Caco-2 (cell line): ENCODE results near the gene ZNF30. TPM values are rescaled to one million over a fixed set of nuclear protein-coding genes. Genes with fewer than 3 reads are reported as not detected.
"Not testable (repeated sequence)": the region's sequence is repeated elsewhere in the genome, so short reads cannot be mapped to it uniquely, and the experiment has no call there.

Experiments used
- BruUV-seq: library from RNA; stranded (reverse); fragments of 400-500 nt; replicated peaks from 2 replicates; lab custom pipeline; 2021; lab: Mats Ljungman, UMichigan
- CTCF ChIA-PET: fragments of 300-600 bp; sonication (Branson Sonifier 250); formaldehyde crosslinking; loops from one replicate; lab custom pipeline; 2022; ENCODE audit warnings: antibody characterized with exemption; lab: Charles Lee
- POLR2A ChIA-PET: fragments of 300-600 bp; sonication (Branson Sonifier 250); formaldehyde crosslinking; loops from one replicate; lab custom pipeline; 2022; ENCODE audit warnings: antibody characterized with exemption; lab: Charles Lee
- DNase-seq, 2 experiments: peaks; one replicate each; pipeline versions ENCODE4 v3.0.0 to v3.0.0-alpha.2; 2020 to 2022
- H3K27me3 ChIP-seq: replicated peaks from 2 replicates; pipeline ENCODE4 v1.6.0; 2011; ENCODE audit warnings: low read length; ENCODE audit not compliant: control insufficient read depth, insufficient read depth
- H3K36me3 ChIP-seq: 2 replicates; pipeline ENCODE4 v1.5.1; 2011; ENCODE audit warnings: low read length; ENCODE audit not compliant: control insufficient read depth, insufficient read depth
- H3K4me1 ChIP-seq: fragments of 250-450 bp; sonication (Bioruptor Pico); 2 replicates; pipeline ENCODE4 v1.5.1; 2020; ENCODE audit warnings: mild to moderate bottlenecking
- H3K4me3 ChIP-seq: 2 replicates; pipeline ENCODE4 v1.5.1; 2011; ENCODE audit warnings: low read depth, mild to moderate bottlenecking, control low read depth, low read length
- H3K9me3 ChIP-seq: fragments of 250-450 bp; sonication (Bioruptor Pico); 2 replicates; pipeline ENCODE4 v1.5.1; 2020; ENCODE audit warnings: mild to moderate bottlenecking, moderate library complexity
- H3K27ac Mint-ChIP-seq: one replicate; pipeline ENCODE4 v1.8.0; 2022; ENCODE audit warnings: mixed read lengths; ENCODE audit not compliant: unreplicated experiment
- H3K27me3 Mint-ChIP-seq: one replicate; pipeline ENCODE4 v1.8.0; 2022; ENCODE audit warnings: mixed read lengths; ENCODE audit not compliant: insufficient read depth, unreplicated experiment
- H3K36me3 Mint-ChIP-seq: one replicate; pipeline ENCODE4 v1.8.0; 2022; ENCODE audit warnings: mild to moderate bottlenecking, mixed read lengths; ENCODE audit not compliant: insufficient read depth, unreplicated experiment
- H3K4me1 Mint-ChIP-seq: one replicate; pipeline ENCODE4 v1.8.0; 2022; ENCODE audit warnings: low read depth, mixed read lengths; ENCODE audit not compliant: unreplicated experiment
- H3K4me3 Mint-ChIP-seq: one replicate; pipeline ENCODE4 v1.8.0; 2022; ENCODE audit warnings: mild to moderate bottlenecking, moderate library complexity, mixed read lengths; ENCODE audit not compliant: unreplicated experiment
- H3K9me3 Mint-ChIP-seq: one replicate; pipeline ENCODE4 v1.8.0; 2022; ENCODE audit warnings: mixed read lengths; ENCODE audit not compliant: unreplicated experiment
- CTCF ChIP-seq, 2 experiments: fragments of 200-600 bp in 1 of 2; IDR thresholded peaks; 1 replicate in 1 of 2; 2 replicates in 1 of 2; pipeline versions ENCODE4 v1.5.1 to v1.8.0; 2011 to 2022; ENCODE audit warnings: antibody characterized with exemption in 1 of 2, control low read depth in 1 of 2, inconsistent platforms in 1 of 2, low read depth in 1 of 2, low read length in 1 of 2, mild to moderate bottlenecking in 1 of 2, moderate library complexity in 1 of 2; ENCODE audit not compliant: insufficient read depth in 1 of 2, severe bottlenecking in 1 of 2, unreplicated experiment in 1 of 2
- intact Hi-C: fragments of 100-400 bp; cut with micrococcal nuclease; formaldehyde crosslinking; loops from one replicate; pipeline ENCODE4 v1.10.0; 2022; ENCODE audit not compliant: unreplicated experiment
- total RNA-seq: library from RNA; stranded (reverse); gene quantifications from 2 replicates; pipeline ENCODE4 v1.2.3, GENCODE V29; 2022

Gene ZNF30
- total RNA-seq, 1 experiment from 2014 or later, result 5.6 TPM

- Mint-ChIP-seq H3K36me3 (peaks cover 24% of the 10 kb centered on the region), H3K27me3 (no peaks in the 10 kb centered on the region), H3K4me1 (peaks cover 17% of the 10 kb centered on the region), H3K9me3 (peaks cover 29% of the 10 kb centered on the region), H3K27ac (peak overlapping the region; percentile 35), H3K4me3 (peak overlapping the region; percentile 69)
- peaks cover 16% of the 10 kb centered on the region for H3K36me3 ChIP-seq
- no peak for TF ChIP-seq CTCF (IDR thresholded peaks at IDR 0.05; ENCODE audit: insufficient read depth in 1 of 2, low read depth in 1 of 2, low read length in 1 of 2, severe bottlenecking in 1 of 2, unreplicated experiment in 1 of 2)
- H3K4me3 ChIP-seq, result peak overlapping the region; percentile 93
- intact Hi-C loops, result no loop called here
- TSS peak; percentile 17 for BruUV-seq
- ChIA-PET POLR2A (no interaction called here), CTCF (interaction anchor here (0.6 kb wide), 1 partner anchor 70 kb away, joined by 3 read pairs; no protein-coding TSS in a partner anchor)
- H3K27me3 ChIP-seq, result no peaks in the 10 kb centered on the region
- DNase-seq, result no peak
- H3K9me3 ChIP-seq, result peaks cover 33% of the 10 kb centered on the region
- peaks cover 13% of the 10 kb centered on the region for H3K4me1 ChIP-seq
Observed at GRCh38 chr19:34962687-34963572, 36.2 kb downstream of the ZNF30 start.

GRCh38 chr19:34963573-34964406, 37.1 kb downstream of the ZNF30 start, which contains the start of gene ZNF792:
TSS of gene ZNF792 (minus strand) at chr19:34964229. CDS start at chr19:34963662, 567 bp downstream.
- H3K27me3 ChIP-seq, result no peaks in the 10 kb centered on the region
- intact Hi-C loops, result no loop called here
- Mint-ChIP-seq H3K9me3 (peaks cover 38% of the 10 kb centered on the region), H3K27me3 (no peaks in the 10 kb centered on the region), H3K4me3 (peak within 1 kb of the TSS; percentile 69), H3K36me3 (peaks cover 16% of the 10 kb centered on the region), H3K27ac (peak within 1 kb of the TSS; percentile 35), H3K4me1 (peaks cover 17% of the 10 kb centered on the region)
- CTCF ChIA-PET, result no interaction called here
- H3K4me1 ChIP-seq, result peaks cover 13% of the 10 kb centered on the region
- H3K36me3 ChIP-seq, result peaks cover 8% of the 10 kb centered on the region
- DNase-seq, result peak; percentile 62 to 69
- POLR2A ChIA-PET, result no interaction called here
- H3K9me3 ChIP-seq, result peaks cover 26% of the 10 kb centered on the region
- H3K4me3 ChIP-seq, result peak within 1 kb of the TSS; percentile 93
- TF ChIP-seq CTCF (IDR thresholded peaks at IDR 0.05; ENCODE audit: insufficient read depth in 1 of 2, low read depth in 1 of 2, low read length in 1 of 2, severe bottlenecking in 1 of 2, unreplicated experiment in 1 of 2), result no peak
- no TSS peak for BruUV-seq

GRCh38 chr19:34964598-34964997, 37.9 kb downstream of the ZNF30 start:
- Mint-ChIP-seq H3K4me3 (peak overlapping the region; percentile 69), H3K36me3 (peaks cover 9% of the 10 kb centered on the region), H3K27ac (no peak overlapping the region), H3K27me3 (no peaks in the 10 kb centered on the region), H3K9me3 (peaks cover 41% of the 10 kb centered on the region), H3K4me1 (peaks cover 17% of the 10 kb centered on the region)
- no TSS peak for BruUV-seq
- no peak for TF ChIP-seq CTCF (IDR thresholded peaks at IDR 0.05; ENCODE audit: insufficient read depth in 1 of 2, low read depth in 1 of 2, low read length in 1 of 2, severe bottlenecking in 1 of 2, unreplicated experiment in 1 of 2)
- intact Hi-C loops, result no loop called here
- no peaks in the 10 kb centered on the region for H3K27me3 ChIP-seq
- H3K4me1 ChIP-seq, result peaks cover 13% of the 10 kb centered on the region
- peaks cover 6% of the 10 kb centered on the region for H3K36me3 ChIP-seq
- DNase-seq, result no peak
- ChIA-PET POLR2A (no interaction called here), CTCF (no interaction called here)
- H3K9me3 ChIP-seq, result peaks cover 23% of the 10 kb centered on the region
- peak overlapping the region; percentile 93 for H3K4me3 ChIP-seq

- H3K9me3 ChIP-seq, result peaks cover 26% of the 10 kb centered on the region
- POLR2A ChIA-PET, CTCF ChIA-PET, H3K27me3 ChIP-seq, H3K36me3 ChIP-seq, BruUV-seq, H3K27ac Mint-ChIP-seq, intact Hi-C loops, H3K4me3 ChIP-seq, H3K27me3 Mint-ChIP-seq, H3K36me3 Mint-ChIP-seq: not testable (repeated sequence)
- peak overlapping the region; percentile 69 for H3K4me3 Mint-ChIP-seq
- peaks cover 17% of the 10 kb centered on the region for H3K4me1 Mint-ChIP-seq
- peaks cover 41% of the 10 kb centered on the region for H3K9me3 Mint-ChIP-seq
- peak in 1 of 2 experiments; percentile 27 for DNase-seq
- peaks cover 13% of the 10 kb centered on the region for H3K4me1 ChIP-seq
Observed at GRCh38 chr19:34965505-34965904, 38.8 kb downstream of the ZNF30 start.
